HG02763 (cell line): ENCODE data around the gene CD37.

Experiments
- ATAC-seq: cut with Tn5 transposase; IDR thresholded peaks from one replicate; pipeline ENCODE4 v1.9.1; 2021; ENCODE audit warnings: mild to moderate bottlenecking, moderate library complexity; ENCODE audit not compliant: unreplicated experiment

CD37 gene

DNA sequence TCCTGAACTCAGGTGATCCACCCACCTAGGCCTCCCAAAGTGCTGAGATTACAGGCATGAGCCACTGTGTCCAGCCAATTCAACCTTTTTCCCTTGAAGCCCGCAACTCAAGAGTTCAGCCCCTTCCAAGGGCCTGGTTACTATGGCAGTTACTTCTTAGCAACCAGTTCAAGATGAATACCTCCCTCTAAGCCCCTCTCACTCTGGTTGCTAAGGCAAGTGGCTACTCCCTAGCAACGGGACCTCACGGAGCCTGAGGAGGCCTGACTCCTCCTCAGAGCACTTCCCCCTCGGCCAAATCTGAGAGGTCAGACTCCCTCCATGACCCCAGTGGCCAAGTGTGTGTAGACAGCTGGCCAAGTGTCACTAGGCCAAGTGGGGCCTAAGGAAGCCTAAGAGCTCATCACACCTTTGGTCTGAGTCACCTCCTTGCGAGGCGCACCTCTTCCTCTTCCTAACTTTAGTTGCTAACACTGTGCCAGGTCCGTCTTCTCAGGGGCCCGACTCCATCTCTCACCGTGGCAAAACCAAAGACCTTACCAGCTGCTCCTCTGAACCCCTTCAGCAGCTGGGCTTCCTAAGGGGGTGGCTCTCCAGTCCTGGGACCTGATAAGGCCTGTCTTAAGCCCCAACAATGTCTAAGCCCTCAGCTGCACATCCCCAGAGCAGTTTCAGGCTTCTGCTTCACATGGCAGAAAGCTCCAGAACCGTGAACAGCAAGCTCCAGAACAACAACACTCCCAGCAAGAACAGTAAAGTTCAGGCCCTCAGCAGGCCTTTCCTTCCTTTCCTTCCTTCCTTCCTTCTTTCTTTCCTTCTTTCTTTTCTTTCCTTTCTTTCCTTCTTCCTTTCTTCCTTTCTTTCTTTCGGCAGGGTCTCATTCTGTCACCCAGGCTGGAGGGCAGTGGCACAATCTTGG lies 9.6 kb downstream of the CD37 start:
- no peak for ATAC-seq

DNA sequence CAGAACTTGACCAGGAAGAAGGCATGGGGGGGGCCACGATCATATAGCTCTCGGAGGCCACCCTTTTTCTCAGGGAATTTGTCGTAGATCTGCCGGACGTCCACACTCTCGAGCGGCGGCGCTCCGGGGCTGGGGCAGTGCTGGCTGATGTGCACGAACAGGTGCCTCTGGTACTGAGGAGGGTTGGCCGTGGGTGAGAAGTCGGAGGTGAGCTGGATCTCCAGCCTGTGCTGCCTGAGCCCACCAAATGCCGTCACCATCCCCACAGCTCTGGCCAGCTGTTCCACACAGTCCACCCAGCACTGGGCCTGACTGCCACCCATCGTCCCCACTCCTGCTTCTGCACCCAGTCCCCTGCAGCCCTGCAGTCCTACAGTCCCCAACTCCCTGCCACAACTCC lies 12.0 kb downstream of the CD37 start:
- ATAC-seq: no peak

DNA sequence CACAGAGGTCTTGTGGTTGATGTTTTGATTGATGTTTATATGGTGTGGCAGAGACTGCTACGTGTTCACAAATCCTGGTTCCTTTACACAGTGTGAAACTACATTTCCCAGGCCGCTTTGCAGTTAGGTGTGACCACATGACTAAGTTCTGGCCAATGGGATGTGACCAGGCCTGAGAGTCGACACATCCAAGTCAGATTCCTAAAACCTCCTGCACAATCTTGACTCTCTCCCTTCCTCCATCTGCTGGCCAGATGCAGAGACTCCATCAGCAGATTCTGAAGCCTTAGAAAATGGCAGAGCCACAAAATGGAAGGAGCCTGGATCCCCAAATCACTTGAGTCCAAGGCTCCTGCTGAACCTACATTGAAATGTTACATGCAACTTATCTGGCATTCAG lies 12.6 kb downstream of the CD37 start:
- no peak for ATAC-seq

DNA sequence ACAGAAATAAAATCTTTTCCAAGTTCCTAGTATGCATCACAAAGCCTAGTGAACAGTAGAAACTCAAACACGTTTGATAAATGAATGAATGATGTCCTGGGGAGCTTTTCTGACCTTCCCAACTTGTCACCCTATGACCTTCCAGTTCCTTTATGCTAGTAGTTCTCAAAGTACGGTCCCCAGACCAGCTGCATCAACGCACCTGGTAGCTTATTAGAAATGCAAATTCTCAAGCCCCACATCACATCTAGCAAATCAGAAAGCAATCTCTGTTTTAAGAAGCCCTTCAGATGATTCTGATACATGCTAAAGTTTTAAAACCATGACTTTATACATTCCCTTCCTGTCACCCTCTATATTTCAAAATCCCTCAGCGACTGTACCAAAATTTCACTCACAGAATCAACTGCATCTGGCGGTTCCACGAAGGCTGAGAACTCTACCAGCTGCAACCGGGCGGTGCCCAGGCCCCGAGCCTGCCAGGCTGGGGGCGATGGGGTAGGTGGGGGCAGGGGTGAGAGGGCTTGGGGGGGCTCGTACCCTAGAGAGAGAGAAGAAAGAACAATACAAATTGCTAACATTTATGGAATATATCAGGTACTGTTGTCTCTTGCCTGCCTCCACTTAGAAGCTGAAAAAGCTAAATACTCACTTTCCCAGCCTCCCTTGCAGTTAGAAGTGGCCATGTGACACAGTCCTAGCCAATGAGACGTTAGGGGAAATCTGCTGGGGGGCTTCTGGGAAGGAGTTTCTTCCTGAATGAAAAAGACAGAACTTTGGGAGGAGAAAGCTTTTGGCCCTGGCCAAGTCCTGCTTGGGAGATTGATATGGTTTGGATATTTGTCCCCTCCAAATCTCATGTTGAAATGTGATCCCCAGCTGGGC lies 13.3 kb downstream of the CD37 start:
- ATAC-seq: no peak

DNA sequence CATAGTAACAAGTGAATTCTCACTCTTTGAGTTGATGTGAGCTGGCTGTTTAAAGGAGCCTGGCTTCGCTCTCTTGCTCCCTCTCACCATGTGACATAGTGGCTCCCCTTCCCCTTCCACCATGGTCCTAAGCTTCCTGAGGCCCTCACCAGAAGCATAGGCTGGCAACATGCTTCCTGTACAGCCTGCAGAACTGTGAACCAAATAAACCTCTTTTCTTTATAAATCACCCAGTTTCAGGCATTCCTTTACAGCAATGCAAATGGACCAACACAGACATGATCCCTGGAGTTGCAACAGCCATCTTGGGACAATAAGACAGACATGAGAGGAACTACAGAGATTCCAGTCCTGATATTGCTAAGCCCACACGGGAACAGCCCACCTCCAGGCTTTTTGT lies 14.4 kb downstream of the CD37 start:
- no peak for ATAC-seq

DNA sequence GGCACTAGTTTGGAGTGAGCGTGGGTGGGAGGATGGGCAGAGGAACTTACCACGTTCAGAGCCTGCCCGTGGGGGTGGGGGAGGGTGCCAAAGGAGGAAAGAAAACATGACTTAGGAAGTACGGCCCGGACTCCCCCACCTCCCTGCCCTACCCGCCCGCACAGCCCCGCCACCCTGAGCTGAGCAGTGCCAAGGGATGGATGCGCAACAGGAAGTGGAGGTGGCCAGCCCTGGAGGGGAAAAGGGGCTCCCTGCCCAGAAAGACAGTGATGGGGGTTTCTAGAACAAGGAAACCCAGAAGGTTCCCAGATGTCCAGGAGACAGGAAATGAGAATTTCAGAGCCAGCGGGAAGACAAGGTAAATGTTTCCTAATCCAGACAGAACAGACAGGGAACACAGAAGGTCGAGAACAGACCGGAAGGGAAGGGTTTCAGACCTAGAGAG lies 20.7 kb downstream of the CD37 start:
- no peak for ATAC-seq

DNA sequence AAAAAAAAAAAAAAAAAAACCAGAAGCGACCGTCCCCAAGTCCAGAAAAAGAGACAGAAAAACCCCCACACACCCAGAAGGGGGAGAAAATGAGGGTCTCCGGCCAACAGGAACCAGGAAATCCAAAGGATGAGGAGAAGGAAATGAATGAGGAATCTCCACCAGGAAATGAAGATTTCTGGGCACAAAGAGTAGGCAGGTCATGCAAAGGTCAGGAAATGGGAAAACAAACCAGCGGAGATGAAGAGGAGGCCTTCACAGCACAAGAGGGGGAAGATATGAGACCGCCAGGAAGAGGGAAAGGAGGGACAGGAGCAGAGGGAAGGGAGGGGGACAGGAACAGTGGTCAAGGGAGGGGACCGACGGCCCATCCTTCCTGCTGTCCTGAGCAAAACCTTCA lies 21.2 kb downstream of the CD37 start:
- ATAC-seq: no peak

DNA sequence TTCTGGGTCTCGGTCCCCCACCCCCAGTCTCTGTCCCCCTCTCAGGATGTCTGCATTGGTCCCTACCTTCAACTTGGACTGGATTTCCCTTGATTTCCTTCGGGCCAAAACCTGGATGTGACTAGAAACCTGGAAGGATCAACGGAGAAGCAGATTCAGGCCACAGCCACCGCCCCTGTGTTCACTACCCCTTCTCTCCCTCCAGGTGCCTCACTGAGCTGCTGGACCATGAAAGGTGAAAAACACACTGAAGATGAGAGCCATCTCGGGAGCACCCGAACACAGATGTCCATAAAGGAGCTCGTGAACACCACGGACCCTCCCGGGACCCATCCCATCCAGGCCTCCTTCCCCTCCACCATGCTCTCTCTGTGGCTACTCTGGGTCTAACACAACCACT lies 22.0 kb downstream of the CD37 start:
- no peak for ATAC-seq

DNA sequence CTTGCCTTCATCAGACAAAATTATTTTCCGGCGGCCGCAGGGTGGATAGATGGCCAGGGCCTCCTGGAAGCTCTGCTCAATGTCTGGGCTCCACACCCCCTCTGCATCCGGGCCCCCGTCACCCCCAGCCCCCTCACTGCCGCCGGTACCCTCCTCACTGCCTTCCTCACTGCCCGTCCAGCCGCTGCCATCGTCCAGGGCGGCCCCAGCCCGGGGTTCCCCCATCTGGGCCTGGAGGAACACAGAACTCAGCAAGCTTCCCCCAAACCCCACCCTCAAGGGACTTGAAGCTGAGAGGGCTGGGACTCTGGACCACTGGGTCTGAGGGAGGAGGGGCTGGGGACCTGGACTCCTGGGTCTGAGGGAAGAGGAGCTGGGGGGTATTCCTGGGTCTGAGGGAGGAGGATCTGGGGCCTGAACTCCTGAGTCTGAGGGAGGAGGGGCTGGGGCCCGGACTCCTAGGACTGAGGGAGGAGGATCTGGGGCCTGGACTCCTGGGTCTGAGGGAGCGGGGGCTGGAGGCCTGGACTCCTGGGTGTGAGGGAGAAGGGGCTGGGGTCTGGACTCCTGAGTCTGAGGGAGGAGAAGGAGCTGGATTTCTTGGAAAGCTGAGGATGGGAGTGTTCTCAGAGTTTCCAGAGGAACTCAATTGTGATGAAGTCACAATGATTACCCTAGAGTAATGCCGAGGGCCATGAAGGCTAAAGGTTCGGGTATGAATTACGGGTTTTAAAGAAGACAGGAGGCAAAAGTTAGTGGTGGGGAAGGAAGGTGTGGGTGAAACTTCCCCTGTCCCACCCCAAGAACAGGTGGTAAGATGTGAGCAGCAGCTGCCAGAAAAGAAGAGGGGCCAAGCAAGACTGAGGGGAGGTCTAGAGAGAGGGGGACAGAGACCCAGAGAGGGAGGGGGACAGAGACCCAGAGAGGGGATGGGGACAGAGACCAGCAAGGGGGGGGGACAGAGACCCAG lies 24.9 kb downstream of the CD37 start:
- ATAC-seq: no peak

DNA sequence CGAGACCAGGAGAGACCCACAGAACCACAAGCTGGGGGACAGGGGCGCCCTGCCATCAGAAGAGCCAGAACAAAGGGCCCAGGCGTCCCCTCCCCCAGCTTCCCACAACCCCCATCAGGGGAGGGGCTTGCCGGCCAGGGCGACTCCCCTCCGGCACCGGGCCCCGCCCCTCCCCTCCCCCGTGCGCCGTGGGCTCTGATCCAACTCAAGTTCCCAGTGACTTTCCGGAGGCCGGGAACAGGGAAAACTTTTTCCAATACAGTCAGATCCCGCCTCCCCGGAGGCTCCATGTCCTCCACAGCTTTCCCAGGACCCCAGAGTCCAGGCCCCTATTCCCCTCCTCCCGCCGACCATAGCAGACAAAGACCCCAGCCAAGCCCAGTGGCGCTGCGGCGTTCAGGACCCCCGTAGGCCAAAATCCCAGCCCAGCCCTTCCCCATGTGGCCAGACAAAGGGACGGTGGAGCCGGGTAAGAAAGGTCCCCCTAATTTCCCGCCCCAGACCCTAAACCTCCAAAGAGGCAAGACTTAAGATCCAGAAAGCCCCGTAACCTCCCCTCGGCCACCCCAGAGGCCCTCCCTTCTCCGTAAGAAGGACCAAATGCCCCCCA lies 26.3 kb downstream of the CD37 start:
- no peak for ATAC-seq

DNA sequence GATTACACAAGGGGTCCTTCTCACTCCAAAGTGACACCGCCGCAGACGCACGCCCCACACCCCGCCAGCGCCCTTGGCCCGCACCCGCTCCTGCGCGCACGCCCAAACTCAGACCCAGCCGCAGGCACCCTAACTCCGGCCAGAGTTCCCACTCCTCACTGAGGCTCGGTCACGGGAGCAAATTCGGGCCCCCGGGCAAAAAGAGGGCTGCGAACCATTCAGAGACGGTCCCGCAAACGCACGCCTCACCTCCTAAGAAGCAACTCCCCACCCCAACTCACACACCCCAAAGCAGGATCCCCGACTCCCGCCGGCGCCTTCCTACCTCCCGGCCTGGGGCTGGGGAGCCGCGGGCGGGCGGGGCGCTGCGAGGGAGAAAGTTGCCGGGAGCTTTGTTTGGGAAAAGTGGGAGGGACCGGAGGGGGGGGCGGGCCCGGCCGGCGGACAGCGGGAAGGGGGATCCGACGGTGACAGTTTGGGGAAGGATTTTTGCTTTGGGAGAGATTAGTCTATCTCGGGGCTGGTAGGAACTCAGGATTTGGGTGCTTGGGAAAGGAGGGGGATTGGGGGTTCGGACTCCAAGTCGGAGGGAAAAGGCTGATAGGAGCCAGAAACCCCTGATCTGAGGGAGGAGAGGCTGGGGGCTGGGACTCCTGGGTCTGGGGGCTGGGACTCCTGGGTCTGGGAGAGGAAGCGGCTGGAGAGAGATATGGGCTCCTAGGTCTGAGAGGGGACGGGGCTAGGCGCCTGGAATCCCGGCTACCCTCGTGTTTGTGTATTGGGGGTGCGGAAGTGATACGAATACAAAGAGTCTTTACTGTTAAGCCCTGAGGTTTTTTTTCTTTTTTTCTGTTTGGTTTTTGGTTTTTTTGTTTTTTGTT lies 27.1 kb downstream of the CD37 start, which contains the start of gene TEAD2:
TEAD2 (minus strand) TSS at position 369 of the 881 bp plus-strand sequence. CDS start 2,341 bp downstream, outside the sequence.
- ATAC-seq: no peak

DNA sequence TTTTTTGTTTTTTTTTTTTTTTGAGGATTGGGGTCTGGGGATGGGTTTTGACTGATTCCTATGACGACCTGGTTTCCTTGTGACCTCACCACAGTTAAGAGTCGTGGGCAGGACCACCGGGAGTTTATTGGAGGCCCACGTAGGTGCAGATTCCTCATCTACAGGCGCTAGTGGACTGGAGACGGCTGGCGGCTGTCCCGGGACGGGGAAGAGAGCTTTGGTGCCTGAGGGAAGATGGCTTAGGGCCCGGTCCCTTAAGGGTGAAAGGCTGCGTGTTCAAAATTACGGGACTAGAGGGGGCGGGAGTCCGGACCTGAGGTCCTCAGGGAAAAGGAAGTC lies 27.7 kb downstream of the CD37 start:
- no peak for ATAC-seq

DNA sequence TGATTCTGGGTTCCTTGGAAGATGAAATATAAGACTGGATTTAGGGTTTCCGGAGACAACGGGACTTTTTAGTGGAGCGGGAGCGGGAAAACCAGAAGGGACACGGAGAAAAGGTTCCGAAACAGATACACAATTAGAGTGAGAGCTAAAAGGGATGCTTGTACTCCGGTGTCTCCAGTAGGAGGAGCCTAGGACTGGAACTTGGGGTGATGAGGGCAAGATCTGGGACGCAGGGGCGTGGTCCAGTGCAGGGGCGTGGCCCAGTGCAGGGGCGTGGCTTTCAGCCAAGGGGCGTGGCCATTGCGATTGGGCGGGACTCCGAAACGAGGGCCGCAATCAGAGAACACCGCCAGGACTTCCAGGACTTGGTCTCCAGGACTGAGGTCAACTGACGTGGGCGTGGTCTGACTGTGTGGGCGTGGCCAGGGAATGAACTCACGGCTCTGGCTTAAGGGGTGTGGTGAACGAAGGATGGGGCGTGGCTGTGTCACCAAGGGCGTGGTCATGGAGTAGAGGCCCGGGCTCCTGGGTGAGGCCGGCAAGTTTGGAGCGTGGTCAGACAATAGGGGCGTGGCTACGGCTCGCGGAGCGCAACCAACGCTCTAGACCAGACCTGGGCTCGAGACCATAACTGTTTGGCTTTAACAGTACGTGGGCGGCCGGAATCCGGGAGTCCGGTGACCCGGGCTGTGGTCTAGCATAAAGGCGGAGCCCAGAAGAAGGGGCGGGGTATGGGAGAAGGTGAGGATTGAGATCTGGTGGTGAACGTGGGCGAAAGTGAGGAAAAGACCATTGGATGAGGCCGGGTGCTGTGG lies 28.3 kb downstream of the CD37 start, which contains the start of gene DKKL1:
DKKL1 (plus strand) TSS at position 610 of the 815 bp plus-strand sequence; CDS start at position 732, 122 bp downstream.
- ATAC-seq: no peak

DNA sequence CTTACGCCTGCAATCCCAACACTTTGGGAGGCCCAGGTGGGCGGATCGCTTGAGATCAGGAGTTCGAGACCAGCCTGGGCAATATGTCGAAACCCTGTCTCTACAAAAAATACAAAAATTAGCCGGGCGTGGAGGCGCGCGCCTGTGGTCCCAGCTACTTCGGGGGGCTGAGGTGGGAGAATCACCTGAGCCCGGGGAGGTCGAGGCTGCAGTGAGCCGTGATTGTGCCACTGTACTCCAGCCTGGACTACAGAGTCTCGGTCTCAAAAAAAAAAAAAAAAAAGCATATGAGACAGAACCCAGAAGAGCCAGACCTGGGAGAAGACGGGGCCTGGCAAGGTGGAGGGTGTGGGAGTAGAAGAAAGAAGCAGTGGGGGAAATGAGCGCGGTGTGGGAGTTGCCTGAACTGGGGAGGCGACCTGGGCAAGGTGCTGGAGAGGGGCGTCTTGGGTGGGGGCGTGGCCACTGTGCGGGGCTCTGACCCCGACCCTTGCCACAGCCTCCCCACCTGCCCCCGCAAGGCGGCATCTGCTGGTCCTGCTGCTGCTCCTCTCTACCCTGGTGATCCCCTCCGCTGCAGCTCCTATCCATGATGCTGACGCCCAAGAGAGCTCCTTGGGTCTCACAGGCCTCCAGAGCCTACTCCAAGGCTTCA lies 29.0 kb downstream of the CD37 start:
- ATAC-seq: no peak

DNA sequence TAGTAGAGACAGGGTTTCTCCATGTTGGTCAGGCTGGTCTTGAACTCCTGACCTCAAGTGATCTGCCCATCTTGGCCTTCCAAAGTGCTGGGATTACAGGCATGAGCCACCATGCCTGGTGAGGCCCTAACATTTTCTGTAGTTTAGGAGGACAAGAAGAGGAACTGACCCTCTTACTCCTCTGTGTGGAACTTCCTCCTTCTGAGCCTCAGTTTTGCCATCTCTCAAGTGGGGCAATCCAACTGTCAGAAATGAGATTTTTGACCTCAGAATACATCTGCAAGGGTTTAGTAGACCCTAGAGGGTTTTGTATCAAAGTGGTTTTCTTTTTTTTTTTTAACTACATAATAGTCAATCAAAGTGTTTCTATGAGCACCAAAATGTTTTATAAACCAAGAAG lies 30.9 kb downstream of the CD37 start:
- ATAC-seq: no peak

DNA sequence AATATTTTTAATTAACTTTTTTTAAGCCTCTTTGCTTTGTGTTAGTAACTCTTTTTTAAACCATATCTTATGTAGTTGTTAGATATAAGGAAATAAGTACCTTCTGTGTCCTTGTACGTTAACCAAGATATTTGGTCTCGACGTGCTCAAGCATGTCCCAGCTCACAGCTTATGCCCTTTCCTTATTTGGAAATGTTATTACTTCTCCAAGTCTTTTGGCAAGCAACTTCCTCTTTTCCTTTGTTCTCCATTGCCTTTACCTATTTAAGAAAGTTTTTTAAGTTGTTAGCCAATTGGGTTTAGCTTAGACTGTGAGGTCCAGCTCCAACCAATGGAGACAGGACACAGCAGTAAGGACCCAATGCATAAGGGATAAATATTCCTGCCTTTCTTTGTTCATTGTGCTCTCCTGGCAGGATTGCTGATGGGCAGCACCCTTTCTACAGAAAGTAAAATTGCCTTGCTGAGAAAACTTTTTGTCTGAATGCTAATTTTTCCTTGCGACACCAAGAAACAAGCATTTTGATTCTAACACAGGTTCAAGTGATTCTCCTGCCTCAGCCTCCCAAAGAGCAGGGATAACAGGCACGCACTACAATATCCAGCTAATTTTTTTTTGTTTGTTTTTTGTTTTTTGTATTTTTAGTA lies 33.6 kb downstream of the CD37 start:
- no peak for ATAC-seq

DNA sequence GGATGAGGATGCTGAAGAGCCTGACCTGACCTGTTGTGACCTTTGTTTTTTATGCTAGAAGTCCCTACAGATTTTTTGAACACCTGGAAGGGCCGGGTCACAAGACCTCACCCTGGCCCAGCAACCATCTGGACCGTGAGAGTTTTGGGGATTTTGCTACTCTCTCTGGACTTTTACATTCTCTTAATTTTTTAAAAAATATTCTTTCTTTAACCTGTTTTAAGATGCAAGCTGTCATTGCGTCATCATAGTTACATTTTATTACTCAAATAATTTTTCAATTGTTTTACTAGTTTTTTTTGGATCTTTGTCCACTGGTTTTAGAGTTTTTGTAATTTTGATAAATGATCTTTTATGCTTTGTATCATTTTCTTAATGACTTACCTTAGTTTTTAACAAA lies 36.0 kb downstream of the CD37 start:
- ATAC-seq: no peak
